CD14-positive monocyte (primary cell): Measurements from ENCODE around the gene IWS1. TPM values are rescaled to one million over a fixed set of nuclear protein-coding genes. Genes with fewer than 3 reads are reported as not detected.

Experiments
- DNase-seq, 3 donors: peaks; one replicate each; pipeline ENCODE4 v3.0.0-alpha.2; 2011 to 2022
- H2AFZ ChIP-seq: 2 replicates; pipeline ENCODE4 v1.6.0; 2012; ENCODE audit warnings: mild to moderate bottlenecking, low read depth, low read length, inconsistent platforms; ENCODE audit not compliant: insufficient read depth, poor library complexity, severe bottlenecking
- H3K27ac ChIP-seq, 2 donors: 1 replicate in 1 of 2; 2 replicates in 1 of 2; pipeline ENCODE4 v1.5.1; 2012 to 2013; ENCODE audit warnings: low read length in 2 of 2, control low read depth in 1 of 2, inconsistent platforms in 1 of 2, low read depth in 1 of 2, mild to moderate bottlenecking in 1 of 2
- H3K27me3 ChIP-seq, 2 donors: one replicate each; pipeline versions ENCODE4 v1.6.0 to v1.6.1; 2011 to 2013; ENCODE audit warnings: low read length in 2 of 2; ENCODE audit not compliant: control insufficient read depth in 2 of 2, insufficient read depth in 2 of 2
- H3K36me3 ChIP-seq, 2 donors: replicated peaks in 1 of 2; 1 replicate in 1 of 2; 2 replicates in 1 of 2; pipeline versions ENCODE4 v1.5.1 to v1.6.1; 2012 to 2013; ENCODE audit warnings: low read length in 2 of 2, control low read depth in 1 of 2, inconsistent platforms in 1 of 2, mild to moderate bottlenecking in 1 of 2; ENCODE audit not compliant: insufficient read depth in 2 of 2, control insufficient read depth in 1 of 2
- H3K4me1 ChIP-seq, 2 donors: 1 replicate in 1 of 2; 2 replicates in 1 of 2; pipeline versions ENCODE4 v1.5.1 to v1.6.1; 2012 to 2013; ENCODE audit warnings: low read length in 2 of 2, control low read depth in 1 of 2, inconsistent platforms in 1 of 2, mild to moderate bottlenecking in 1 of 2, moderate library complexity in 1 of 2; ENCODE audit not compliant: insufficient read depth in 2 of 2, control insufficient read depth in 1 of 2
- H3K4me2 ChIP-seq: replicated peaks from 2 replicates; pipeline ENCODE3; 2012; ENCODE audit warnings: low read length, moderate library complexity, mild to moderate bottlenecking; ENCODE audit not compliant: poor library complexity, severe bottlenecking; ENCODE audit errors: extremely low read depth
- H3K4me3 ChIP-seq, 3 experiments: fragments of 200-600 bp in 1 of 3; sonication (generic) in 1 of 3; replicated peaks in 1 of 3; 1 replicate in 2 of 3; 2 replicates in 1 of 3; pipeline ENCODE4 v1.5.1; 2011 to 2013; ENCODE audit warnings: low read length in 3 of 3, mild to moderate bottlenecking in 3 of 3, control low read depth in 2 of 3, low read depth in 2 of 3, inconsistent platforms in 1 of 3, moderate library complexity in 1 of 3
- H3K79me2 ChIP-seq: 2 replicates; pipeline ENCODE4 v1.6.0; 2012; ENCODE audit warnings: mild to moderate bottlenecking, control low read depth, inconsistent platforms, low read length, moderate library complexity; ENCODE audit not compliant: insufficient read depth
- H3K9ac ChIP-seq: 2 replicates; pipeline ENCODE4 v1.6.0; 2017; ENCODE audit warnings: low read length, mild to moderate bottlenecking; ENCODE audit not compliant: insufficient read depth, poor library complexity, severe bottlenecking
- H3K9me3 ChIP-seq, 2 donors: replicated peaks in 1 of 2; 1 replicate in 1 of 2; 2 replicates in 1 of 2; pipeline versions ENCODE4 v1.5.1 to v1.6.1; 2012 to 2013; ENCODE audit warnings: low read length in 2 of 2, control low read depth in 1 of 2; ENCODE audit not compliant: control insufficient read depth in 1 of 2, insufficient read depth in 1 of 2
- H4K20me1 ChIP-seq: 2 replicates; pipeline ENCODE4 v1.6.0; 2012; ENCODE audit warnings: mild to moderate bottlenecking, low read length, control low read depth, moderate library complexity; ENCODE audit not compliant: insufficient read depth
- H3K27ac Mint-ChIP-seq, 7 donors: one replicate each; pipeline ENCODE4 v1.8.0; 2020; ENCODE audit warnings: mild to moderate bottlenecking in 7 of 7, mixed read lengths in 7 of 7, moderate library complexity in 6 of 7, inconsistent platforms in 2 of 7
- H3K27me3 Mint-ChIP-seq, 3 donors: one replicate each; pipeline ENCODE4 v1.8.0; 2021 to 2022; ENCODE audit warnings: low read depth in 3 of 3, mild to moderate bottlenecking in 3 of 3, mixed read lengths in 3 of 3, moderate library complexity in 3 of 3, inconsistent platforms in 1 of 3
- H3K36me3 Mint-ChIP-seq, 2 donors: one replicate each; pipeline ENCODE4 v1.8.0; 2020; ENCODE audit warnings: mixed read lengths in 2 of 2, inconsistent platforms in 1 of 2, mild to moderate bottlenecking in 1 of 2
- H3K4me1 Mint-ChIP-seq: one replicate; pipeline ENCODE4 v1.8.0; 2020; ENCODE audit warnings: mild to moderate bottlenecking, mixed read lengths
- H3K4me3 Mint-ChIP-seq, 2 donors: one replicate each; pipeline ENCODE4 v1.8.0; 2020; ENCODE audit warnings: mild to moderate bottlenecking in 2 of 2, mixed read lengths in 2 of 2, moderate library complexity in 1 of 2
- H3K9me3 Mint-ChIP-seq, 7 donors: one replicate each; pipeline ENCODE4 v1.8.0; 2020 to 2022; ENCODE audit warnings: mixed read lengths in 7 of 7, mild to moderate bottlenecking in 6 of 7, moderate library complexity in 6 of 7, inconsistent platforms in 2 of 7
- CTCF ChIP-seq: fragments of 200-600 bp; IDR thresholded peaks from one replicate; pipeline ENCODE4 v1.8.0; 2022; ENCODE audit warnings: antibody characterized with exemption, mild to moderate bottlenecking
- WGBS: methylation state at CpG from one replicate; pipeline ENCODE4 v1.1.5; 2013; ENCODE audit warnings: missing lambda C conversion rate; ENCODE audit not compliant: insufficient coverage; 5-methylcytosine and 5-hydroxymethylcytosine counted together
- intact Hi-C, 2 donors: fragments of 100-400 bp; cut with micrococcal nuclease; formaldehyde crosslinking; loops; one replicate each; pipeline versions ENCODE4 v1.15.0 to v1.15.1; 2023
- polyA plus RNA-seq, 3 donors: library from polyadenylated mRNA; depleted of rRNA in 1 of 3; unstranded in 2 of 3; stranded (reverse) in 1 of 3; fragments of 300-500 nt in 2 of 3; fragments of >200 nt in 1 of 3; fragmentation: Illumina TruSeq in 2 of 3; gene quantifications; 1 replicate in 2 of 3; 2 replicates in 1 of 3; pipeline ENCODE4 v1.2.3, GENCODE V29; 2012 to 2021

The IWS1 gene
- polyA plus RNA-seq, 3 donors = 7.9 to 21.3 (median 15.6) TPM

DNA sequence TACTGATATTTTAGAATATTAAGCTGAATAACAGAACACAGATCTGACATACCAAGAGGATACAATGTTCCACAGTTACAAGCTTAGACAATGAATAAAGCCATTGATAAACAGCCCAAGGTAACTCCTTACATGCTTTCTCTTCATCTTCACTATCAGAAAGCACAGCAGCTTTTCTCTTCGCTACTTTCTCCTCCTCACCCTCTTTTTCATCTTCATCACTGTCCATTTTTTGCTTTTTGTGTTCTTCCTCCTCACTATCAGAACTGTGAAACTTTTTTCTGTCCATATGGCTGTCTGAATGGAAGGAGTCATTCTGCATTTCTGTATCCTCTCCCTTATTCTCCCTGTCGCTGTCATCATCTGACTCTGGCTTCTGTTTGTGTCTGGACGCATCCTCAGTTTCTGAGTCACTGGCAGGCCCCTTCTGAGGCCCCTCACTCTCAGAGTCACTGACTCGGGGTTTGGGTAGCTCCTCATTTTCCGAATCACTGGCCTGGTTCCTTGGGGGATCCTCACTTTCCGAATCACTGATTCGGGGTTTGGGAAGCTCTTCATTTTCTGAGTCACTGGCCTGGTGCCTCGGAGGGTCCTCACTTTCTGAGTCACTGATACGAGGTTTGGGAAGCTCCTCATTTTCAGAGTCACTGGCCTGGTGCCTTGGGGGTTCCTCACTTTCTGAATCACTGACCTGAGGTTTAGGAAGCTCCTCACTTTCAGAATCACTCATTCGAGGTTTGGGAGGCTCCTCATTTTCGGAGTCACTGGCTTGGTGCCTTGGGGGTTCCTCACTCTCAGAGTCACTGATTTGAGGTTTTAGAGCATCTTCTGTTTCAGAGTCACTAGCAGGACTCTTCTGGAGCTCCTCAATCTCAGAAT lies 21.5 kb downstream of the IWS1 start:
- no peak overlapping the region for H3K4me3 Mint-ChIP-seq
- Histone ChIP-seq H3K9me3 (no peaks in the 10 kb centered on the region), H3K4me1 (peaks cover 5 to 19% of the 10 kb centered on the region in 2 donors), H3K27ac (peak overlapping the region in 1 of 2 donors; percentile 58), H3K4me2 (no peak overlapping the region), H3K36me3 (peaks cover 56 to 65% of the 10 kb centered on the region in 2 donors), H3K27me3 (no peaks in the 10 kb centered on the region), H3K9ac (no peak overlapping the region), H4K20me1 (peaks cover 71% of the 10 kb centered on the region), H2AFZ (no peak overlapping the region), H3K4me3 (no peak overlapping the region), H3K79me2 (peaks cover 69% of the 10 kb centered on the region)
- 96% methylated on average over 9 of the region's 11 CpGs for WGBS
- TF ChIP-seq CTCF = no peak
- no peaks in the 10 kb centered on the region for H3K9me3 Mint-ChIP-seq
- DNase-seq = peak in 1 of 3 donors; percentile 65
- intact Hi-C loops = no loop called here
- H3K27me3 Mint-ChIP-seq = peaks cover 0 to 4% (median 0%) of the 10 kb centered on the region in 3 donors
- peaks cover 19% of the 10 kb centered on the region for H3K4me1 Mint-ChIP-seq
- H3K27ac Mint-ChIP-seq = peak overlapping the region in 5 of 7 donors; percentile 13 to 77 (median 58)
- H3K36me3 Mint-ChIP-seq = peaks cover 54 to 63% of the 10 kb centered on the region in 2 donors

- H3K4me3 ChIP-seq = no peak overlapping the region
- peak overlapping the region in 2 of 7 donors; percentile 28 to 67 for H3K27ac Mint-ChIP-seq
- H3K9me3 Mint-ChIP-seq = no peaks in the 10 kb centered on the region
- peaks cover 60% of the 10 kb centered on the region for H3K79me2 ChIP-seq
- H3K4me2 ChIP-seq = no peak overlapping the region
- H3K36me3 ChIP-seq = peaks cover 62 to 74% of the 10 kb centered on the region in 2 donors
- intact Hi-C loops = no loop called here
- no peak overlapping the region for H2AFZ ChIP-seq
- H3K4me3 Mint-ChIP-seq = no peak overlapping the region
- H3K36me3 Mint-ChIP-seq = peaks cover 59 to 67% of the 10 kb centered on the region in 2 donors
- H3K9me3 ChIP-seq = no peaks in the 10 kb centered on the region
- no peaks in the 10 kb centered on the region for H3K27me3 ChIP-seq
- DNase-seq = no peak
- peaks cover 4 to 16% of the 10 kb centered on the region in 2 donors for H3K4me1 ChIP-seq
- WGBS = no CpG with 5 or more reads among the region's 2 CpGs
- no peak for TF ChIP-seq CTCF
- H4K20me1 ChIP-seq = peaks cover 58% of the 10 kb centered on the region
- no peak overlapping the region for H3K9ac ChIP-seq
- H3K27me3 Mint-ChIP-seq = peaks cover 0 to 4% (median 0%) of the 10 kb centered on the region in 3 donors
- H3K27ac ChIP-seq = no peak overlapping the region
- H3K4me1 Mint-ChIP-seq = peaks cover 16% of the 10 kb centered on the region
These were observed 22.8 kb downstream of the IWS1 start for GRCh38 chr2:127503491-127503890.
